Mammary epithelial cell (primary cell): ENCODE data around the gene PARP9.

Experiments
- CTCF ChIP-seq, 2 donors: IDR thresholded peaks in 1 of 2; conservative IDR thresholded peaks in 1 of 2; 2 replicates each; pipeline ENCODE4 v1.5.1; 2011 to 2012; ENCODE audit warnings: inconsistent platforms in 2 of 2, low read length in 2 of 2, mild to moderate bottlenecking in 2 of 2, control low read depth in 1 of 2, low read depth in 1 of 2; ENCODE audit not compliant: insufficient read depth in 1 of 2; ENCODE audit errors: extremely low read depth in 1 of 2
- EZH2 ChIP-seq: IDR thresholded peaks from 2 replicates; pipeline ENCODE4 v1.6.1; 2012; ENCODE audit warnings: low read length, inconsistent platforms, borderline replicate concordance

GRCh38 chr3:122502139-122502538 lies 62.0 kb downstream of the PARP9 start:
- TF ChIP-seq CTCF (conservative IDR thresholded peaks at IDR 0.05 in 1 of 2, IDR thresholded peaks at IDR 0.05 in 1 of 2; ENCODE audit: extremely low read depth in 1 of 2, insufficient read depth in 1 of 2, low read depth in 1 of 2, low read length in 2 of 2) (no peak), EZH2 (no peak)
